HG02610 (cell line): ENCODE data around the gene ALAS1.

Experiments used
- ATAC-seq: cut with Tn5 transposase; IDR thresholded peaks from one replicate; pipeline ENCODE4 v1.9.1; 2021; ENCODE audit warnings: mild to moderate bottlenecking, moderate library complexity; ENCODE audit not compliant: unreplicated experiment

Gene ALAS1

DNA sequence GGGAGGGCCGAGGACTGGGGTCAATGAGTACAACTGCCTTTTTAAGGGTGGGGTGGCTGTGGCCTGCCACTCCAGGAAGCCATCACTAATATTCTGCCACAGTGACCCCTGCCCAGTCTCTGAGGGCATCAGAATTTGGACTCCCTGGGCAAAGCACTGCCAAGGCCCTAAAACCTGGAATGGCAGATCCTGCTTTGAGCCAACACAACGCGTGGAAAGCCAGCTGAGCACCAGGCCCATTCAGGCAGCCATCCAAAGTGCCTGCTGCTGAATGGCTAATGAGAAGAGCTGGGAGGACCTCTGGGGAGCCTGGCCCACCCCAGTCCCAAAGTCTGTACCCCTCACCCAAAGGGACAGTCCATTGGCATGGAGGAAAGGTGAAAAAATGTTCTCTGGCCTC is 36.0 kb downstream of the ALAS1 start:
- ATAC-seq = no peak

DNA sequence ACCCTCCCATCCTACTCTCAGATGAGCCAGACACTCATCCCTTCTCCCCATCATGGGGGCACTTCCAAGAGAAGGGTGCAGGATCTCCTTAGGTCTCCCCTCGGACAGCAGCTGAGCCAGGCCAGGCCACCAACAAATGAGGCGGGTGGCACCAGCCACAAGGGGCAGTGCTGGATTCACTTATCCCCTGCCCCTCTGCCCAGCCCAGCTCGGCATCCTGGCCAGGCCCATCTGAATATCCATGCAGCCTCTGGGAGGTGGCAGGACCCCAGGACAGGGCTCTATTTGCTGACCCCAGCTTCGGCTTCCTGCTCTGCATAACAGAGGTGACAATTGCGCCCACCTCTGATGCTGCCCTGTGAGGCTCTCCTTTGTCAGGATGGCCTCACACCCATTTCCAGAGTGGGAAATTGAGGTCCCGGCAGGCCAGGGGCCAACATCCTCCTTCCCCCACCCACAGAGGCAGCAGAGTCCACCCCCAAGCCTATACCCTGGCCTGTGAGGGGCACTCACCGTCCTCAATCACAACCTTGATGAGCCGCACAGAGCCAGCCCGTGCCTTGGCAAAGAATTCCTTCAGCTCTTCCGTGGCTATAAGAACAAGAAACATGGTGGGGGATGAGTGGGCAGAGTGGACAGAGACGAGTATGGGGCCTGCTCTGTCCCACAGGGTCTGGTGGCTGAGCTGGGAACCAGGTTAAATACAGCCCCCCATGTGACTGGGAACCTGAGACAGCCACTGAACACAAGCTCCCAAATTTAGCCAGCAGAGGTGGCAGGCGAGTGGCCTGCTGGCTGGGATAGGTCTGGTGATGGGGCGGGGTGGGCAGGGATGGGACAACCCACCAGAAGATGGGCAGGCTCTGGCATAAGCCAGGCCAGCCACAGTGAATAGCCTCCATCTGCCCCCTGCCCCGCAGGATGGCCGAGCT is 36.8 kb downstream of the ALAS1 start:
- no peak for ATAC-seq

DNA sequence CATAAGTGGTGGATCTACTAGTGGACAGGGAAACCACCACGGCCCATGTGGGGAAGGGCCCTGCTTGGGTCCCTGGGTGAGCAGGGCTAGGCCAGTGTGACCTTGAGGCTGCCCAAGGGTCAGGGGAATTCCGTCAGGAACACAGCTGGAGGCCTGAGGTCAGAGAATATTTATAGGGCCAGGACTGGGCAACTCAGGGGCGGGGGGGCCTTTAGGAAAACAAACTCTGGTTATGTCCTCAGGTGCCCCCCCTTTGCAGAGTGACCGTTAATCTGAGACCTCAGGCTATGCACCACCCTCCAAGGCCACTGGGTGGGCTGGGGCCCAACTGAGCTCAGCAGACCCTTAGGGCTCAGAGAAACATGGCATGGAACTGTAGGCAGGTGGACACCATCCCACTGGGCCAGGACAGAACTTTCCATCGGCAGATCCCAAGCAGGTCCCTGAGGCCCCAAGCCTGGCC is 38.5 kb downstream of the ALAS1 start:
- no peak for ATAC-seq

DNA sequence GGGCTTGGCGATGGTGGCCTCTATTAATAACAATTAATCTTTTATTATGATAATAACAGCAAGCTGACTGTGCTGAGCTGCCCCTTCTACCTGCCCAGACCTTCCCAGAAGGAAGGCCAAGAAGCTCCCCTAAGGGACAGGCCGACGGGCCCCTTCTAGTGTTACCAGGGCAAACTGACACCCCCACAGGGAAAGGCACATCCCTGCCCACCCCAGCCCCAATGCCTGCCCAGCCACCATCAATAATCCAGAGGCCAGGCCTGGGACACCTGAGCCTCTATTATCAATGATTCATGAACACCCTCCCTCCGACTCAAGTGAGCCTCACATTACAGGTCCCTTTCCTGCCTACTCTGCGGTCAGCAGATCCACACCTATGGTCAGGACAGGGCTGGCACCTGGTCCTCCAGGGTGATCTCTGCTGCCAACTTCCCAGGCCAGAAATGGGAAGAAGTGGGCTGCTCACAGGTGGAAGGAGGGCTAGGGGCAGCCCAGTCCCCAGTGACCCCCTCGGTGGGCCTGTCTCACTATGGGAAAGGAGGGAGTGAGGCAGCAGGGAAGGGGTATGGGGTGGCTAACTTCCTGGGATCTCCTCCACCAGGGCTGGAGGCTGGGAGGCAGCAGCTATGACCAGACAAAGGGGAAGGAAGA is 39.2 kb downstream of the ALAS1 start:
- no peak for ATAC-seq

DNA sequence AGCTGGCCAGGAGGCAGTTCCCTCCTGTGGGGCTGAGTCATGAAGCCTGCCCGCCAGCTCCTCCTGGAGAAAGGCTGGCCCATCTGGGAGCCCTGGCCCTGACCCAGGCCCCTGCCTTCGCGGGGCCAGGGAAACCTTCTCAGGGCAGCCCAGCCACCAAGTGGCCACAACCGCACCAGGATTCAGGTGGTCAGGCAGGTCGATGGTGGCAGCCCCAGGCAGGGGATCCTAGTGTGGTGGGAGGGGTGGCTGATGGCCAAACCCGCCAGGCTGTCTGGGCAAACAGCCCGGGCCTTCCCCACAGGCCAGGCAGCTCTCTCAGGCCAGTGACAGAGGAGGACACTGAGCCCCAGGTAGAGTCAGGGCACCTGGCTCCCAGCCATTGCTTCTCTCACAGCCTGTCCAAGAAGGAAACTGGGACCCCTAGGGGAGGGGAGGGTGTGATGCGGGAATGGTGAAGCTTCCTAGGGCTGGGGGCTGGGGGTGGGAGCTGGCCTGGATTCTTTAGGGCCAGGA is 39.8 kb downstream of the ALAS1 start:
- no peak for ATAC-seq

DNA sequence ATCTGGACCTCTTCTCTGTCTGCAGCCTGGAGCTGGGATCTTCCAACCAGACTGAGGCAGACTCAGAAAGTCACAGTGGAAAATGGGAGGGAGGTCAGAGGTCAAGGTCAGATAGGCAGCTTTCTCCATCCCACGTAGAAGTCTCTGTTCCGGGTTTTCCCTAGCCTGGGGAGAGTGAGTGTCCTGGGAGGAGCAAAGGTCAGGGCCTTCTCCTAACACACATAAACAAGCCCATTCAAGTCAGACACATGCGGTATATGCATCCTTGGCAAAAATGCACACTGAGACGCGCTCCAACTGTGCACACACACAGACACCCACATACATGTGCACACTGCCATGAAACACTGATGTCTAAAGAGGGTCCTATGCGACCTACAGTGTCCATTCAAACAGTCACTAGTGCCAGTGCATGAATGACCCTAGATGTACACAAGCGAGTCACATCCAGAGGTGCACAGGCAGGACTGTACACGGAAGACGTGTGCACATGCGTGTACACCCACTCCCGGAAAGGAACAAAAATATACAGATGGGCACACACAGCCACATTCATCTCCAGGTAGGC is 40.3 kb downstream of the ALAS1 start:
- ATAC-seq = no peak

DNA sequence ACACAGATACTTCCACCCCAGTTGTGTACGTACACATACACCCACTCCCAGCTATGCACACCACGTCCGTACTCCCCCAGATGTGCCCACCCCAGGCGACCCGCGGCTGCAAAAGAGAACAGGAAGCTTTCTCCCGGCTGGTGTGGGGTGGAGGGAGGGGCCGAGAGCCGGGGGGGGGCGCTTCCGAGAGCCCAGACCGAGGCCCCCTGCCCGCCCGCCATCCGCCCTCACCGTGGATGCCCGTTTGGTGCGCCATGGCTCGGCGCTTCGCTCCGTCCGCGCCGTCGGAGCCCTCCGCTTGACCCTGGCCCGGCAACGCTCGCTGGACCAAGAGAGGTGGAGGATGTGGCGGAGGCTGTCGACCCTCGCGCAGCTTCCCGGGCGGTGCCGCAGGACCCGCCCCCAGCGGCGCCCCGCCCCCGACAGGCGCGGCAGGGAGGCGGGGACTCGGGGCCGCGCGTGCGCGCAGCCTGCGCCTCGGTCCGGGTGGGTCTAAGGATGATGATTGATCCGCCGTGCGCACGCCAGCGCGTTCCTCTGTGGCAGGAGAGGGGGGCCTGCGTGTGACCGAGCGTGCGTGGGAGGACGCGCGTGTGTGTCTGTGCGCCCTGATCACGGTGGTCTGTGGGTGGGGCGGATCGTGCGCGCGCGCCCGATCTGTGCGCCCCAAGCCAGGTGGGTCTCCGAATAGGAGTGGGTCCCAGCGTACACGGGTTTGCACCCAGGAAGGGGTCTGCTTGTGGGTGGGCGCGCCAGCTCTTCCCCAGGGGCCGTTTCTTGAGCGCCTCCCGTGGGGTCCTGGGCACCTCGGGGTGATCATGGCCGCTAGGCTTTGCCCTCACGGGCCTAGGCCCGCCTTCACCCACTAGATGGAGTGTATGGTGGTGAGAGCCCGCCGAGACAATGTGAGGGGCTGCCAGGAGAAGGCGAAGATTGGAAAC is 41.1 kb downstream of the ALAS1 start, which contains the start of gene TWF2:
TWF2 (minus strand) TSS at position 398 of the 941 bp plus-strand sequence; CDS start at position 256, 142 bp downstream.
- ATAC-seq = peak; percentile 74

DNA sequence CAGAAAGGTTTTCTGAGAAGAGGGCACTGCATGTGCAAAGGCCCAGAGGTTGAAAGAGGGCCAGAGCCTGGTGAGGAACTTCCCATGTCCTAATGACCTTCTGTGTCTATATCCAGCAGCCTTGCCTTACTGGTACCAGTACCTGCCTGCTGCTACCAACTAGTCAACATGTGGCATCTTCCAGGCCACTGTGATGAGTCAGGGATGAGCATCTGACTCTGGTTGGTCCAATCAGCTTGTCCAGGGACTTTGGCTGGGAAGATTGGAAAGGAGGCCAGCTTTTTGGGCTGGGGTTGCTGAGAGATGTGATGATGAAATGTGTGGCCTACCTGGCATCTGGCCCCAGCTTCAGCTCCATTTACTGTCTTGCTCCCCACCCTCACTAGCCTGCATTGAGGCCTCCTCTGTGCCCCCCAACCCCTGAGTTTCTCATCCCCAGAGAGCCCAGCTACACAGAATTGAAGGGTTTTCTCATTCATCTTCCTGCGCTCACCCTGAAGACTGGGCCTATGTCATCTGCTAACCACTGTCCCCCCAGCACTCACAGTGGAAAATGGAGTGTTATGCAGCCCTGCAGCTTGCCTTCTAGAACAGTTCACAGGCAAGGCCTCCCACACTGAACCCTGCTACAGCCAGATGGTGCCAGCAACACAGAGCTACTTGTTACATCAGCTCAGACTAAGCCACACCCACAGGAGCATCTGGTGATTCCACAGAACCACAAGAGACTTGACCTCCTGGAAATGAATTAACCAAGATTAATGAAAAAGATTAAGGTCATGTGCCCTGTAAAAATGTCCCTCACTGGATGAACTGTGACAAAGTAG is 42.3 kb downstream of the ALAS1 start:
- no peak for ATAC-seq

DNA sequence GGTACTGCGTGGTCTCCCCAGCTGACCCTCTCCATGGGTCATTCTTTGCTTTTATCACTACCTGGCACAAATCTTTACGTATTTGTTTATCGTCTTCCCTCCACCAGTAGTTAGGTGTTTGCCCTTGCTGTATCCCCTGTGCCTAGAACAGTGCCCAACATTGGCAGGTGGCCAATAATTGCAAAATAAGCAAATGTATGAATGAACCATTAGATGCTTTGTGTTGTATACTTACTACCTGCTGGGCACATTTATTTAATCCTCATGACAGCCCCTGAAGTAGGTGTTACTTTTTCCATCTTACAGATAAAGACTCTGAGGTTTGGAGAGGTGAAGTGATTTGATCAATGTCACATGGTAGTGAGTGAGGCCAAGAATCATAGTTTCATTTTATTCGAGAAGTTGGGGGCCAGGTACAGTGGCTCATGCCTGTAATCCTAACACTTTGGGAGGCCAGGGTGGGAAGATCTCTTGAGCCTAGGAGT is 43.0 kb downstream of the ALAS1 start:
- ATAC-seq = no peak

DNA sequence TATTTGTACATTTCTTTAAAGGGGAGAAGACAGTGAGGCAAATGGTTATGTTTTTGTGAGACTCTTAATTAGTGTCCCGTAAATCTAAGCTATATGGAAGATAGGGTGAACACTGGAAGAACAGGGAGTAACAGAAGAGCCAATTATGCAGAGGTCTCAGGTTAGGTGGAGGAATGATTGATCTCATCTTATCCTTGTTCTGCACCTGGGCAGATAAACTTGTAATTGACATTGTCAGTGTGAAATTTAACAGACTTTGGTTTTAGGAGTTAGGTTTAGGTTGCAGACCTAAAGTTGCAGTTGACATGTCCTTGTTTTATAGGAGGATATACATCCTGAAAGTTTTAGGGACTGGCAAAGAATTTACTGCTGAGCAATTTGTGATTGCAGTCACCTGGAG is 44.1 kb downstream of the ALAS1 start:
- ATAC-seq = no peak

DNA sequence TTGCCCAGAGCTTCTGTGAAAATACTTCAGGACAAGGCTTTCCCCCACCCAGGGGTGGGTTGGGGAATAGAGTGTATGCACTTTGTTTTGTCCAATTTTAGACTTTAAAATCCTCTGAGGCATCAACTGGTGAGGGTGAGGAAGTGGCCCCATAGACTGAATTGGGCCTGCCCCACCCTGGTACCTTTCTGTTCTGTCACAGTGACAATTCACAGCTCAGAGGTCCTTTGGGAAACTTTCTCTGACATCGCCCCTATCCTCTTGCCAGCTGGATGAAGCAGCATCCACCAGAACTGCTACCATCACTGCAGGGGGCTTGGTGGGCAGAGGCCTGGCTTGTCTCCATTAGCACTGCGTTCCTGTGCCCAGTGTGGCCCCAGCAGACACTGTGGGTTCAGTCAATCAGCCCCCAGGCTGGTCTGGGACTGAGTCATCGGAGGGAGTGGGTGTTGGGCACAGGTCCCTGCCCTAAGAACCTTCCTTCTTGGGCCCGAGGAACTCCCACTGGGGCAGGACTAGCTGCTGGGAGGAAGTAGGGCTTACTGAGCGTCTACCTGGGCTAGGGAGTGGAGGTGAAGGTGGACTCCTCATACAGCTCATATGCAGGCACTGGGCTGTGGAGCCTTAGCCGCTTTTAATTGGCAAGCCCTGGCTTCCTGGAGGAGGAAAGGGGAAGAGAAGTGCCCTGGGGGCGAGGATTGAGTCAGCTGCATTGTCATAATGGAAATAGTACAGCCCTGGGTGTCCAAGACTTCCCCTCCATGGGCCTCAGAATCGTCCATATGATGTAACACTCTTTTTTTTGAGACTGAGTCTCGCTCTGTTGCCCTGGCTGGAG is 46.0 kb downstream of the ALAS1 start:
- peak; percentile 69 for ATAC-seq

DNA sequence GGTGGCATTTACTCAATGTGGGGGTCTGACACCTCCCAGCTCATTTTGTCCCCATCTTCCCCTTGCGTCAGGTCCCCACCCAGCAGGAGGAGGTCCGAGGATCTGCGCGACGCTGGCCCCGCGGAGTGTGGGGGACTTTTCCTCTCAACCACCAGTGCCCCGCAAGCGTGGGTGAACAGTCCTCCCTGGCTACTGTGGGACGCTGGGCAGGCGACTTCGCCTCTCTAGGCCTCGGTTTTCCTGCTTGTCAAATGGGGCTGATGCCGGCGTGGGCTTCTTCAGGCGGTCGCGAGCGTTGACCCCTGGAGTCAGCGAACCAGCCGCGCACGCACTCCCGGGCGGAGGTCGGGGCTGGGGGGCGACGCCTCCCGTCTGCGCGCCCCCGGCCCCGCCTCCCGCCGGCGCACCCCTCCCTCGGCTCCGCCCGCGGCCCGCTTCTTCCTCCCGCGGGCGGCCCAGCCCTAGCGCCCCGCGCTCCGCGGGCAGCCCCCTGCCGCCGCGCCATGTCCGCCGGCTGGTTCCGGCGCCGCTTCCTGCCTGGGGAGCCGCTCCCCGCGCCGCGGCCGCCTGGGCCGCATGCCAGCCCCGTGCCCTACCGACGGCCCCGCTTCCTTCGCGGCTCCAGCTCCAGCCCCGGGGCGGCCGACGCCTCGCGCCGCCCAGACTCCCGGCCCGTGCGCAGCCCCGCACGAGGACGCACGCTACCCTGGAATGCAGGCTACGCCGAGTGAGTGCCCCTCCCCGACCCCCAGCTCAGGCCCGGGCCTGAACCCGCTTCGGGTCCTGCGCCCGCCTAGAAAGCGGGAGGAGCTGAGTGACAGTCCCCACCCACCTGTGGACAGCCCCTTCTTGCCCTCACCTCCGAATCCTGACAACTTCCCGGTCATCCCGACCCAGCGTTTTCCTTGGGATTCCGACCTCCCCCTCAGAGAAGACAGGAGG is 47.6 kb downstream of the ALAS1 start, which contains the start of gene PPM1M:
PPM1M (plus strand) TSS at position 438 of the 942 bp plus-strand sequence; CDS start at position 504, 66 bp downstream.
- ATAC-seq = no peak

DNA sequence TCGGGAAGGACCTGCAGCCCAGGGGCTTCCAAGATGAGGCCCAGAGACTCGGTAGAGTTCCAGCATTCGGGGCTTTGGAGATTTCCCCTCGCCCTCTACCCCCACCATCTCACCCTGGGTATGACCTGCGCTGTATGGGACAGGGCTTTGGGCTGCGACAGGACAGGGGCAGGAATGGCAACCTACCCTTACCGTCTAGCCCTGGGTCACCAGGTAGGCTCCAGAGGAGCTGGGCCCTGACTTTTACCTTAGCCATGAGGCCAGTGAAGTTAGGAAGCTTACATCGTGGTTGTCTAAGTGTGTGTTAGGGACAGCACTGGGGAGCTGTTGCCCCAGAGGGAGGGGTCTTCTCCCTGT is 48.3 kb downstream of the ALAS1 start:
- ATAC-seq = no peak

DNA sequence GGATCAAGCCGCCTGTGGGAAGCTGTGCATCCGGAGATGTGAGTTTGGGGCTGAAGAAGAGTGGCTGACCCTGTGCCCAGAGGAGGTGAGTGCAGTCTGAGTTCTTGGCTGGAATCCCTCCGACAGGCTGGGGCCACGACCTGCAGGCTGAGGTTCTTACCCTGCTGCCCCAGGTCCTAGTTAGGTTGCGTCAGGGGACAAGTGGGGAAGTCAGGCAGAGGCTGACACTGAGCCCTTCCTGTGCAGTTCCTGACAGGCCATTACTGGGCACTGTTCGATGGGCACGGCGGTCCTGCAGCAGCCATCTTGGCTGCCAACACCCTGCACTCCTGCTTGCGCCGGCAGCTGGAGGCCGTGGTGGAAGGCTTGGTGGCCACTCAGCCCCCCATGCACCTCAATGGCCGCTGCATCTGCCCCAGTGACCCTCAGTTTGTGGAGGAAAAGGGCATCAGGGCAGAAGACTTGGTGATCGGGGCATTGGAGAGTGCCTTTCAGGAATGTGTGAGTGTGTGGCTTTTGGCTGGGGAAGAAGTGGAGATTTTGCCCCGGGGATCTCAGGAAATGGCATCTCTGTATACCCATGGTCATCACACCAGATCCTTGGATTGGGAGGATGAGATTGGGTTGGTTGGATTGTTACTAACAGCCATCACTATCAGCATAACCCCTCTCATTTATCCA is 48.9 kb downstream of the ALAS1 start:
- ATAC-seq = no peak

DNA sequence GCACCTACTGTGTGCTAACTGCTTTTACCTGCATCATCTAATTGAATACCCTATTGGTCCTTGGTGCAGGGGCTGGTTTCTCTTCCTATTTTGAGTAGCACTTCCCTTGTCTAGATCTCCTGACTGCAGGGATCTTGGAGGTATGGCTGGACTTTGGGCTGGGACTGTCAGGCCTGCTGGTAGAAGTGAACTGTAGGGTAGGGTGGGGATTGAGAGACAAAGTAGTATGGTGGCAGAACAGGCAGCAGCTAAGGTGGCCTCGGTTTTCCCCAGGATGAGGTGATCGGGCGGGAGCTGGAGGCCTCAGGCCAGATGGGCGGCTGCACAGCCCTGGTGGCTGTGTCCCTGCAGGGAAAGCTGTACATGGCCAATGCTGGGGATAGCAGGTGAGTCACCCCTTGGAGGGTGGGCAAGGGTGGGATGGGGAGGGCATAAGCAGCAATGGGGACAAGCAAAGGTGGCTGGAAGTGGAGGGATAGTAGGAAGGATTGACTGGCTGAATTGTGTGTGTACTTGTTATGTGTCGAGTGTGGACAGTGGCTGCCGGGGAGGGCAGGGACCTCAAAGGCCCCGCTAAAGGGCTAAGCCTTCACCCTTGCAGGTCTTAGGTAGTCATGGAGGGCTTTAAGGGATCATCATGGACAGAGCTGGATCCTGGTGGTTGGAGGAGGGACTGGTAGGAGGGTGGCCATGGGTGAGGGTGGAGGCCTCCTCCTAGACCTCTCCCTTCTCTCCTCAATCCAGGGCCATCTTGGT is 49.6 kb downstream of the ALAS1 start:
- ATAC-seq = no peak

DNA sequence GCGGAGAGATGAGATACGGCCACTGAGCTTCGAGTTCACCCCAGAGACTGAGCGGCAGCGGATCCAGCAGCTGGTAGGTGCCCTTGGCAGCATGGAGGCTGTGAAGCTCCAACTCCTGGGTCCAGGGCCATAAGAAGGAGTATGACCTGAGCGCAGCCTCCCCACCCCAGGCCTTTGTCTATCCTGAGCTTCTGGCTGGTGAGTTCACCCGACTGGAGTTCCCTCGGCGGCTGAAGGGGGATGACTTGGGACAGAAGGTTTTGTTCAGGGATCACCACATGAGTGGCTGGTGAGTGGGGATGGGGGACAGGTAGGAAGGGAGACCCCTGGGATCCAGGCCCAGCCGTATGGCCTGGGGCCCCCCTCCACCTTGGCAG is 50.2 kb downstream of the ALAS1 start:
- no peak for ATAC-seq
